ENCODE data around the gene ADD1. TPM values are rescaled to one million over a fixed set of nuclear protein-coding genes. Genes with fewer than 3 reads are reported as not detected.

ADD1 gene
- total and polyA plus RNA-seq, 8 donors = 262 to 331 (median 304) TPM

- ATAC-seq (no peak), DNase-seq (no peak)
- Histone ChIP-seq H3K27ac (no peak overlapping the region), H3K36me3 (peaks cover 0 to 99% of the 10 kb centered on the region in 2 donors), H3K4me1 (no peaks in the 10 kb centered on the region), H3K9me3 (no peaks in the 10 kb centered on the region), H3K27me3 (no peaks in the 10 kb centered on the region), H3K4me3 (no peak overlapping the region)
- intact Hi-C loops (cut with DNase I) = no loop called here
- TF ChIP-seq, protein P1, sequence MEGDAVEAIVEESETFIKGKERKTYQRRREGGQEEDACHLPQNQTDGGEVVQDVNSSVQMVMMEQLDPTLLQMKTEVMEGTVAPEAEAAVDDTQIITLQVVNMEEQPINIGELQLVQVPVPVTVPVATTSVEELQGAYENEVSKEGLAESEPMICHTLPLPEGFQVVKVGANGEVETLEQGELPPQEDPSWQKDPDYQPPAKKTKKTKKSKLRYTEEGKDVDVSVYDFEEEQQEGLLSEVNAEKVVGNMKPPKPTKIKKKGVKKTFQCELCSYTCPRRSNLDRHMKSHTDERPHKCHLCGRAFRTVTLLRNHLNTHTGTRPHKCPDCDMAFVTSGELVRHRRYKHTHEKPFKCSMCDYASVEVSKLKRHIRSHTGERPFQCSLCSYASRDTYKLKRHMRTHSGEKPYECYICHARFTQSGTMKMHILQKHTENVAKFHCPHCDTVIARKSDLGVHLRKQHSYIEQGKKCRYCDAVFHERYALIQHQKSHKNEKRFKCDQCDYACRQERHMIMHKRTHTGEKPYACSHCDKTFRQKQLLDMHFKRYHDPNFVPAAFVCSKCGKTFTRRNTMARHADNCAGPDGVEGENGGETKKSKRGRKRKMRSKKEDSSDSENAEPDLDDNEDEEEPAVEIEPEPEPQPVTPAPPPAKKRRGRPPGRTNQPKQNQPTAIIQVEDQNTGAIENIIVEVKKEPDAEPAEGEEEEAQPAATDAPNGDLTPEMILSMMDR (IDR thresholded peaks at IDR 0.05) = no peak
These were observed 63.6 kb downstream of the ADD1 start for GRCh38 chr4:2907226-2907625.

DNA sequence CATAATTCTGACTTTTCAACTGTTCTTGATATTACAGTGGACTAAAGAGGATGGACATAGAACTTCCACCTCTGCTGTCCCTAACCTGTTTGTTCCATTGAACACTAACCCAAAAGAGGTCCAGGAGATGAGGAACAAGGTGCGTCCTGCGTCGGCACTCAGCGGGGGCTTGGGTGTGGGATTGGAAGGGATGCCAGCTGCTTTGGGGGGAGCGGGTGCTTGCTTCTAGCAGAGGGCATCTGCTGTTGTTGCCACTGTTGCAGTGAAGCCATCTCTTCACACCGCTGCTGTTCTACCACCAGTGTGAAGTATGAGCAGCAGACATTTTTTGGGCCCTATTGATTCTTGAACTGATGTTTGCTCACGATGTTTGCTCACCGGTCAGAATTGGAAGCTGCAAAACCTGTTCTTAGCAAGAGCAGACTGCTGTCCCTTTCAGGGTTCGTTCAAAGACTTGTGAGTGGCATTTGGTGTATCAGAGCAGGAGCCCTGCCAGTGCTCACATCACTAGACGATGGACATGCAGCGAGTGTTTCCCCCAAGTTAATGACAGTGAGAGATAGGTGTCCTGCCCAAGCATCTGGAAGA is 64.2 kb downstream of the ADD1 start:
- H3K36me3 ChIP-seq = peaks cover 0 to 99% of the 10 kb centered on the region in 2 donors
- no peak overlapping the region for H3K4me3 ChIP-seq
- H3K9me3 ChIP-seq = no peaks in the 10 kb centered on the region
- ATAC-seq (peak; percentile 78), DNase-seq (peak in 1 of 4 donors; percentile 72)
- H3K27ac ChIP-seq = no peak overlapping the region
- H3K4me1 ChIP-seq = peaks cover 0 to 2% of the 10 kb centered on the region in 2 donors
- TF ChIP-seq, protein P1 (IDR thresholded peaks at IDR 0.05) = no peak
- no peaks in the 10 kb centered on the region for H3K27me3 ChIP-seq
- intact Hi-C loops (cut with DNase I) = no loop called here

DNA sequence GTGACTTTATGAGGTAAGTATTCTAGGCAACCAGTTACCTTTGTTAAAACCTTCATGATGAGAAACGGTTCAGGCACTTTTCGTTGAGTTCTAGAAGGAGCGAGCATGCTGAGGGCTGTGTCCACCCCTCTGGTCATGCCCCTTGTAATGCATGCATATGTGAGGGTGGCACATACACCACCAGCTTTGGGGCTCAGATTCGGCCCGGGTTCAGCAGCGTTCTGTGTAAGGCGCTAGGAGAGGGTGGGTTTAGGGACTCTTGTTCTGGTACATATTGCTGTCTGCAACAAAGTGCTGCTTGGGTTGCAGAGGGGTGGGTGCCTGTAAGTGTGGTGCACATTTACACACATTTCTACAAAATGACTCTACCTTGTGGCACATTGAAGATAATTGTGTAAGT is 65.0 kb downstream of the ADD1 start:
- H3K4me1 ChIP-seq = peaks cover 0 to 10% of the 10 kb centered on the region in 2 donors
- H3K27ac ChIP-seq = no peak overlapping the region
- no peak for DNase-seq
- intact Hi-C loops (cut with DNase I) = no loop called here
- peaks cover 0 to 100% of the 10 kb centered on the region in 2 donors for H3K36me3 ChIP-seq
- ATAC-seq = no peak
- no peak overlapping the region for H3K4me3 ChIP-seq
- TF ChIP-seq, protein P1 (IDR thresholded peaks at IDR 0.05) = no peak
- no peaks in the 10 kb centered on the region for H3K27me3 ChIP-seq
- no peaks in the 10 kb centered on the region for H3K9me3 ChIP-seq

DNA sequence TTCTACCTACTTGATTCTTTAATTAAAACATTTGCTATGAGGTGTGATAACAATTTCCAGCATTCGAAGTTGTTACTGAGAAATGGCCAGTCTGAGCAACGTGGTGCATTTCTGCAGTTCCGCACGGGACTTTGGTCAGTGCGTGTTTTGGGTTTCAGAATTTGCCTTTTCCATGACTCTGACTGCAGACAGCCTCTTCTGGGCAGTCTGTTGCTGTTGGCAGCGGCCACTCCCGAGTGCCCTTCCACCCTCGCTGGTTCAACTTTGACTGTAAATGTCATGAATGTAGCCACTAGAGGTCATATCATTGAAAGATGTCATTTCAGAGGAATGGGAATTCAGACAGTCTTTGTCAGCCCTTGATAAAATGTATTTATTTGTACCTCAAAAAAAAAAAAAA is 65.9 kb downstream of the ADD1 start:
- TF ChIP-seq, protein P1 (IDR thresholded peaks at IDR 0.05) = no peak
- ATAC-seq = no peak
- H3K27ac ChIP-seq = no peak overlapping the region
- intact Hi-C loops (cut with DNase I) = no loop called here
- no peak overlapping the region for H3K4me3 ChIP-seq
- peaks cover 0 to 19% of the 10 kb centered on the region in 2 donors for H3K4me1 ChIP-seq
- peaks cover 0 to 100% of the 10 kb centered on the region in 2 donors for H3K36me3 ChIP-seq
- DNase-seq = no peak
- H3K9me3 ChIP-seq = no peaks in the 10 kb centered on the region
- H3K27me3 ChIP-seq = no peaks in the 10 kb centered on the region

DNA sequence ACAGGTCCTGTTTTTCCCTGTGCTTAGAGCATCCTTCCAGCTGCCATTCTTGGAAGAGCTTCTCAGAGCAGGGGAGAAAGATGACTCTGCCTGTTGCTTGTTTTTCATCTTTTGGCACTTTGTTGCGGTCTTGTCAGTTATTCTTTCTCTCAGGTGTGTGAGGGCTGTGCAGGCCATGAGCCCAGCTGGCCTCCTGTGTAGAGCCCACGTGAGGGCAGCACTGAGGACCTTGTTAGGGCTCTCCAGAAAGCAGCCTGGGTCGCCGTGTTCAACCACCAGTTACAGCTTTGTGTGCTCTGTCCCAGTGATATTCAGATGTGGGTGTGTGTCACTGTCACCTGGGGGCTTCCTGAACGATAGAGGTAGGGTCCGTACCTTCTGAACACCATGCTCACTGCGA is 66.8 kb downstream of the ADD1 start:
- DNase-seq (no peak), ATAC-seq (no peak)
- Histone ChIP-seq H3K4me3 (no peak overlapping the region), H3K4me1 (peaks cover 0 to 22% of the 10 kb centered on the region in 2 donors), H3K9me3 (no peaks in the 10 kb centered on the region), H3K27ac (no peak overlapping the region), H3K36me3 (peaks cover 0 to 100% of the 10 kb centered on the region in 2 donors), H3K27me3 (no peaks in the 10 kb centered on the region)
- TF ChIP-seq, protein P1 (IDR thresholded peaks at IDR 0.05) = no peak
- intact Hi-C loops (cut with DNase I) = no loop called here
